CD4-positive, CD25-positive, alpha-beta regulatory T cell (primary cell): Measurements from ENCODE around the gene LAIR1. TPM values are rescaled to one million over a fixed set of nuclear protein-coding genes. Genes with fewer than 3 reads are reported as not detected.
"Not testable (repeated sequence)": the region's sequence is repeated elsewhere in the genome, so short reads cannot be mapped to it uniquely, and the experiment has no call there.

Experiments used
- ATAC-seq, 2 donors: fragments of 150-1000 bp; cut with Tn5 transposase; one replicate each; pipeline ENCODE4 v1.10.0; 2021; ENCODE audit warnings: low read depth in 2 of 2, moderate number of reproducible peaks in 2 of 2, moderate library complexity in 1 of 2
- DNase-seq, 3 donors: peaks; one replicate each; pipeline versions ENCODE4 v3.0.0 to v3.0.0-alpha.2; 2012 to 2022; ENCODE audit warnings: mixed read lengths in 1 of 3
- H3K27ac ChIP-seq: one replicate; pipeline ENCODE4 v1.7.0; 2013; ENCODE audit warnings: mild to moderate bottlenecking, low read length; ENCODE audit not compliant: insufficient read depth, poor library complexity, severe bottlenecking
- H3K27me3 ChIP-seq: one replicate; pipeline ENCODE4 v1.7.0; 2013; ENCODE audit warnings: low read length; ENCODE audit not compliant: control insufficient read depth, insufficient read depth
- H3K36me3 ChIP-seq: one replicate; pipeline ENCODE4 v1.7.0; 2013; ENCODE audit warnings: mild to moderate bottlenecking, low read length, moderate library complexity; ENCODE audit not compliant: control insufficient read depth, insufficient read depth
- H3K4me1 ChIP-seq: 2 replicates; pipeline ENCODE4 v1.7.0; 2013; ENCODE audit warnings: mild to moderate bottlenecking, low read length; ENCODE audit not compliant: insufficient read depth, control insufficient read depth, poor library complexity, severe bottlenecking
- H3K4me3 ChIP-seq: one replicate; pipeline ENCODE4 v1.7.0; 2013; ENCODE audit warnings: low read depth, mild to moderate bottlenecking, low read length, moderate library complexity
- H3K9me3 ChIP-seq, 2 experiments: 1 replicate in 1 of 2; 2 replicates in 1 of 2; pipeline ENCODE4 v1.7.0; 2013; ENCODE audit warnings: low read length in 2 of 2, mild to moderate bottlenecking in 1 of 2, moderate library complexity in 1 of 2; ENCODE audit not compliant: control insufficient read depth in 2 of 2
- H3K27ac Mint-ChIP-seq, 3 donors: one replicate each; pipeline ENCODE4 v1.8.0; 2020 to 2022; ENCODE audit warnings: mild to moderate bottlenecking in 3 of 3, mixed read lengths in 3 of 3, moderate library complexity in 2 of 3
- H3K27me3 Mint-ChIP-seq: one replicate; pipeline ENCODE4 v1.8.0; 2022; ENCODE audit warnings: mild to moderate bottlenecking, mixed read lengths
- H3K36me3 Mint-ChIP-seq: one replicate; pipeline ENCODE4 v1.8.0; 2020; ENCODE audit warnings: mixed read lengths
- H3K4me1 Mint-ChIP-seq, 4 donors: one replicate each; pipeline ENCODE4 v1.8.0; 2020 to 2022; ENCODE audit warnings: mixed read lengths in 4 of 4, mild to moderate bottlenecking in 1 of 4
- H3K4me3 Mint-ChIP-seq, 4 donors: one replicate each; pipeline ENCODE4 v1.8.0; 2020 to 2022; ENCODE audit warnings: mild to moderate bottlenecking in 4 of 4, mixed read lengths in 4 of 4, moderate library complexity in 3 of 4
- H3K9me3 Mint-ChIP-seq, 7 donors: one replicate each; pipeline ENCODE4 v1.8.0; 2020 to 2022; ENCODE audit warnings: mixed read lengths in 7 of 7, mild to moderate bottlenecking in 3 of 7, moderate library complexity in 2 of 7
- polyA plus RNA-seq, 4 donors: library from polyadenylated mRNA; unstranded; fragments of 300-500 nt; fragmentation: Illumina TruSeq; gene quantifications; one replicate each; pipeline ENCODE4 v1.2.3, GENCODE V29; 2021
- total RNA-seq: library from RNA; stranded (reverse); gene quantifications from one replicate; pipeline ENCODE4 v1.2.3, GENCODE V29; 2022

The LAIR1 gene
- total and polyA plus RNA-seq, 5 donors from 2014 or later, result 33.2 to 61.8 (median 42.4) TPM

DNA sequence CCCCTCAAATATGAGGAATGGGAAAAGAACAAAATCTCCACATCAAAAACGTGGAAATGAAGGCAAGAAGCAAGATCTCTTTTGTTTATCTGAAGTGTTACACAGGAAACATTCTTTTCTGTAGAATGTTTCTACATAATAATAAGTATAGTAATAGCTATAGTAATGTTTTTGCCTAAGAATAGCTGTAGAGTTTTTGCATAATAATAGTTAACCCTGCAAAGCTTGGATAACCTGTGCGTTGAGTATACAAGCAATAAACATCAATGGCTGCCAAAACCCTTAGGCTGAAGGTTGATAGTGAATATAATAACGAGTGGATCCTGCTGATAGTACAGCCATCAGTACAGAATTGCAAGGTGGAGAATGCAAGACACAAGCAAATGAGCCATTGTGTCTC, 40.7 kb downstream of the LAIR1 start:
- no peaks in the 10 kb centered on the region for H3K9me3 ChIP-seq
- peaks cover 15% of the 10 kb centered on the region for H3K27me3 Mint-ChIP-seq
- peaks cover 6% of the 10 kb centered on the region for H3K27me3 ChIP-seq
- H3K4me1 ChIP-seq, result no peaks in the 10 kb centered on the region
- DNase-seq (no peak), ATAC-seq (no peak)
- H3K36me3 Mint-ChIP-seq, result no peaks in the 10 kb centered on the region
- H3K4me3 Mint-ChIP-seq, result no peak overlapping the region
- no peak overlapping the region for H3K4me3 ChIP-seq
- H3K4me1 Mint-ChIP-seq, result peaks cover 0 to 20% (median 16%) of the 10 kb centered on the region in 4 donors
- H3K27ac Mint-ChIP-seq, result no peak overlapping the region
- H3K36me3 ChIP-seq, result no peaks in the 10 kb centered on the region
- no peak overlapping the region for H3K27ac ChIP-seq
- H3K9me3 Mint-ChIP-seq, result no peaks in the 10 kb centered on the region

DNA sequence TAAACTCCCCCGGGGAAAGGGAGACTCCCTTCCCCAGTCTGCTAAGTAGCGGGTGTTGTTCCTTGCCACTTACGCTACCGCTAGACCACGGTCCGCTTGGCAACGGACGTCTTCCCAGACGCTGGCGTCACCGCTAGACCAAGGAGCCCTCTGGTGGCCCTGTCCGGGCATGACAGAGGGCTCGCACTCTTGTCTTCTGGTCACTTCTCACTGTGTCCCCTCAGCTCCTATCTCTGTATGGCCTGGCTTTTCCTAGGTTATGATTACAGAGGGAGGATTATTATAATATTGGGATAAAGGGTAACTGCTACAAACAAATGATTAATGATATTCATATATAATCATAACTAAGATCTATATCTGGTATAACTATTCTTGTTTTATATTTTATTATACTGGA, 41.8 kb downstream of the LAIR1 start:
- Mint-ChIP-seq H3K27me3 (peaks cover 15% of the 10 kb centered on the region), H3K4me1 (peaks cover 0 to 18% (median 14%) of the 10 kb centered on the region in 4 donors)
- not testable (repeated sequence) for H3K36me3 Mint-ChIP-seq, H3K9me3 ChIP-seq, H3K27ac ChIP-seq, H3K9me3 Mint-ChIP-seq, H3K4me3 Mint-ChIP-seq, H3K27ac Mint-ChIP-seq, H3K36me3 ChIP-seq, H3K4me1 ChIP-seq, DNase-seq, H3K27me3 ChIP-seq, ATAC-seq, H3K4me3 ChIP-seq

DNA sequence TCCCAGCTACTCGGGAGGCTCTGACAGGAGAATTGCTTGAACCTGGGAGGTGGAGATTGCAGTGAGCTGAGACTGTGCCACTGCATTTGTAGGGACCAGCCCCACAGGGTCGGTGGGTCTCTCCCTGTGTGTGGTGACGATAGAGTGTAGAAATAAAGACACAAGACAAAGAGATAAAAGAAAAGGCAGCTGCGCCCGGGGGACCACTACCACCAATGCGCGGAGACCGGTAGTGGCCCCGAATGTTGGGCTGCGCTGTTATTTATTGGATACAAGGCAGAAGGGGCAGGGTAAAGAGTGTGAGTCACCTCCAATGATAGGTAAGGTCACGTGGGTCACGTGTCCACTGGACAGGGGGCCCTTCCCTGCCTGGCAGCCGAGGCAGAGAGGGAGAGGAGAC, 42.4 kb downstream of the LAIR1 start:
- not testable (repeated sequence) for H3K27ac Mint-ChIP-seq, H3K36me3 ChIP-seq, ATAC-seq, H3K4me3 Mint-ChIP-seq, DNase-seq, H3K9me3 ChIP-seq, H3K27me3 ChIP-seq, H3K27ac ChIP-seq, H3K4me1 ChIP-seq, H3K4me3 ChIP-seq, H3K36me3 Mint-ChIP-seq, H3K9me3 Mint-ChIP-seq
- Mint-ChIP-seq H3K4me1 (peaks cover 0 to 14% (median 10%) of the 10 kb centered on the region in 4 donors), H3K27me3 (peaks cover 16% of the 10 kb centered on the region)

DNA sequence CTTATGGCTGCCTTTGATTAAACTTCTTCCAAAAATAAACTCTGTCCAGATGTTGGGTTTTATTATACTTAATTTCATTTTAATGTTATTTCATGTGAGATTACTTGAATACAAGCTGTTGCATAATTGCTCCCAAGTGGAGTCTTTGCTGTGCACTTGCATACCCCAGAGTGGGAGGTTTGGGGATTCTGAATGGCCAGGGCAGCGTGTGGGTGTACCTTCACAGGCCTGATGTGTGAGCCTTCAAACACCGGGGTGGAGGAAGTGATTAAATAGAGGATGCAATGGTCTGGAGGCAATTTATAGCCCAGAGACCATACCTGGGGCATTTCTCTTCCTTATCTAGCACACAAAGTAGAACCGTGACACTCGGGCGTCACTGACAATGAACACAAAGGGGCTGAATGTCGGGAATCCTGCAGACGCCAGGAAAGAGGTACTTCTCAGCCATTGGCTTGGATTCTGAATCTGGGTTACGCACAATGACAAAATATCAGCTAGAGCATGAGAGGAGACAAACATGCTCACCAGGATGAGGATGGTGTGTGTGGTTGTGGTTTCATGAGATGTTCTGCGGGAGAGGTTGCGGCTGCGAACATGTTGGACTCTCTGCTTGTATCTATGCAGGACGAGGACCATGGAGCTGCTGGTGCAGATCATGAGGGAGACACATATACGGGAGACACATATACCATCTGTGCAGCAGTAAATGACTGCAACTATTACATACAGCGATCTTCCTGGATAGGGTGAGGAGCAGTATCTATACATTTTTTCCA, 44.6 kb downstream of the LAIR1 start:
- H3K4me1 Mint-ChIP-seq, result peaks cover 0 to 10% (median 5%) of the 10 kb centered on the region in 4 donors
- H3K27me3 Mint-ChIP-seq, result peaks cover 28% of the 10 kb centered on the region
- no peak for DNase-seq

DNA sequence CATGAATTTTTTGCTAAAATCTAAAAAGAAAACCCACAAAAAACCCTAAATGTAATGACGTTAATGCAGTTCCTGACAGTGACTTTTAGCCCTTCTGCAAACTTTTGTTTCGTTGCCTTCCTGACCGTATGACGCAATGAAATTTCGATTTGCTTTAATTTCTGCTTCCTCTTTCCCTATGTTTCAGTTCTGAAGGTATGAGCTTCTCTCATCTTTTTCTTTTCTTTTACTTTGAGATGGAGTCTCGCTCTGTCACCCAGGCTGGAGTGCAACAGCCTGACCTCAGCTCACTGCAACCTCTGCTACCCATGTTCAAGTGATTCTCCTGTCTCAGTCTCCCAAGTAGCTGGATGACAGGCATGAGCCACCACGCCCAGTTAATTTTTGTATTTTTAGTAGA, 45.7 kb downstream of the LAIR1 start:
- H3K4me3 ChIP-seq, result no peak overlapping the region
- peak overlapping the region in 1 of 3 donors; percentile 33 for H3K27ac Mint-ChIP-seq

More for the DNA sequence above, 44.6 kb downstream of the LAIR1 start:
- Mint-ChIP-seq H3K9me3 (no peaks in the 10 kb centered on the region), H3K4me3 (no peak overlapping the region), H3K27ac (no peak overlapping the region), H3K36me3 (no peaks in the 10 kb centered on the region)
- H3K4me1 ChIP-seq, result no peaks in the 10 kb centered on the region
- H3K27me3 ChIP-seq, result peaks cover 6% of the 10 kb centered on the region
- no peak for ATAC-seq
- H3K36me3 ChIP-seq, result no peaks in the 10 kb centered on the region
- H3K27ac ChIP-seq, result no peak overlapping the region
- H3K9me3 ChIP-seq, result no peaks in the 10 kb centered on the region
- no peak overlapping the region for H3K4me3 ChIP-seq

DNA sequence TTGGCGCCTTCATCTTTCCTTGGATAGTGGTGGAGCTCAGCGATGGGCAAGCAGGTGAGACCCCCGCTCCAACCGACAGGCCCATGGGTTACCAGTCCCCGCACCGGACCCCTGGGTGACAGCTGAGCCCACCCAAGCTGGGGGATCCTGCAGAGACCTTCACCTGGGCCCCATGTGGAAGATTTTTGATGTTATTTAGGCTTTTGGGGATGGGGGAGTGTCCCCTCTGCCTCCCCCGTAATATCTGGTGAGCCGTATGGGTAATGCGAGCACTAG, 46.8 kb downstream of the LAIR1 start:
- Histone ChIP-seq H3K36me3 (no peaks in the 10 kb centered on the region), H3K27me3 (peaks cover 3% of the 10 kb centered on the region), H3K27ac (no peak overlapping the region), H3K9me3 (no peaks in the 10 kb centered on the region), H3K4me3 (no peak overlapping the region), H3K4me1 (no peaks in the 10 kb centered on the region)
- Mint-ChIP-seq H3K27ac (no peak overlapping the region), H3K4me1 (peaks cover 0 to 8% (median 3%) of the 10 kb centered on the region in 4 donors), H3K4me3 (no peak overlapping the region), H3K9me3 (no peaks in the 10 kb centered on the region), H3K27me3 (peaks cover 43% of the 10 kb centered on the region), H3K36me3 (no peaks in the 10 kb centered on the region)
- ATAC-seq, result no peak
- DNase-seq, result no peak

More for the DNA sequence above, 45.7 kb downstream of the LAIR1 start:
- Mint-ChIP-seq H3K9me3 (no peaks in the 10 kb centered on the region), H3K4me3 (no peak overlapping the region), H3K36me3 (no peaks in the 10 kb centered on the region), H3K27me3 (peaks cover 32% of the 10 kb centered on the region), H3K4me1 (peaks cover 0 to 8% (median 3%) of the 10 kb centered on the region in 4 donors)
- no peaks in the 10 kb centered on the region for H3K4me1 ChIP-seq
- H3K9me3 ChIP-seq, result no peaks in the 10 kb centered on the region
- H3K27ac ChIP-seq, result no peak overlapping the region
- ATAC-seq, result no peak
- no peak for DNase-seq
- peaks cover 3% of the 10 kb centered on the region for H3K27me3 ChIP-seq
- no peaks in the 10 kb centered on the region for H3K36me3 ChIP-seq

DNA sequence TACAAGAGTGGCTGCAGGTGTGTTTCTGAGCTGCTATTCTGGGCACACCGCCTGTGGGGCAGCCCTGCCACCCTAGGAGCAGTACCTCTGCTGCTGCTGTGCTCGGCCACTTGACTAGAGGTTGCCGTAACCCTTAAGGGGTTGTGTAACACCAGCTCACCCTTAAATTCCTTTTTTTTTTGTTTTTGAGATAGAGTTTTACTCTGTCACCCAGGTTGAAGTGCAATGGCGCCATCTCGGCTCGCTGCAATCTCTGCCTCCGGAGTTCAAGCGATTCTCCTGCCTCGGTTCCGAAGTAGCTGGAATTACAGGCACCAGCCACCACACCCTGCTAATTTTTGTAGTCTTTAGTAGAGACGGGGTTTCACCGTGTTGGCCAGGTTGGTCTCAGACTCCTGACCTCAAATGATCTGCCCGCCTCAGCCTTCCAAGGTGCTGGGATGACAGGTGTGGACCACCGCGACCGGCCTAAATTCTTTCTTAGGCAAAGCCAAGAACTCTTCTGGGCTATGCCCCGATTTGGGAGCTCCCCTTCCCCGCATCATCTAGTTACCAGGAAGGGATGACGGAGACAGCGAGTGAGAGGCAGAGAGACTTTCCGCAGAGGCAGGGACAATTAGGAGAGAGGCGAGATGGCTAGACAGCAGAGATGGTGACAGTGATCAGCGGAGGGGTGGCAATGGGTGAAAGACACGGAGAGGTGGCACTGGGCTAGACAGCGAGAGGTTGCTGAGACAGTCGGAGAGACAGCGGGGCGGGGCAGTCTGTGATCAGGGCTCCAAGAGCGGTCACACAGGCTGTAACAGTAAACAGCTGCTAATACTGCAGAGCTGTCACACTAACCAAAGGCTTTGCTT, 47.4 kb downstream of the LAIR1 start:
- peaks cover 46% of the 10 kb centered on the region for H3K27me3 Mint-ChIP-seq
- no peak for ATAC-seq
- H3K4me1 ChIP-seq, result no peaks in the 10 kb centered on the region

More for the DNA sequence above, 47.4 kb downstream of the LAIR1 start:
- Histone ChIP-seq H3K9me3 (no peaks in the 10 kb centered on the region), H3K4me3 (no peak overlapping the region), H3K27me3 (peaks cover 3% of the 10 kb centered on the region), H3K36me3 (no peaks in the 10 kb centered on the region), H3K27ac (no peak overlapping the region)
- no peak overlapping the region for H3K4me3 Mint-ChIP-seq
- H3K27ac Mint-ChIP-seq, result peak overlapping the region in 1 of 3 donors; percentile 29
- peaks cover 0 to 8% (median 3%) of the 10 kb centered on the region in 4 donors for H3K4me1 Mint-ChIP-seq
- no peaks in the 10 kb centered on the region for H3K36me3 Mint-ChIP-seq
- no peaks in the 10 kb centered on the region for H3K9me3 Mint-ChIP-seq
- DNase-seq, result no peak
